HCT116 (cell line): ENCODE data around the gene CYP4F2. TPM values are rescaled to one million over a fixed set of nuclear protein-coding genes. Genes with fewer than 3 reads are reported as not detected.

ENCODE experiments used
- ATAC-seq: fragments of 200-7000 bp; cut with Tn5 transposase; 2 replicates; pipeline ENCODE4 v1.9.1; 2020; ENCODE audit warnings: mild to moderate bottlenecking, moderate library complexity
- BruUV-seq: library from RNA; stranded (reverse); fragments of 400-500 nt; replicated peaks from 2 replicates; lab custom pipeline; 2021; lab: Mats Ljungman, UMichigan
- CTCF ChIA-PET: fragments of 300-600 bp; sonication (Branson Sonifier 250); formaldehyde crosslinking; loops from one replicate; lab custom pipeline; 2021; ENCODE audit warnings: antibody characterized with exemption; lab: Charles Lee
- POLR2A ChIA-PET: fragments of 300-600, 350-600 bp; sonication (Branson Sonifier 250); formaldehyde crosslinking; loops from one replicate; lab custom pipeline; 2021; ENCODE audit warnings: antibody characterized with exemption; lab: Charles Lee
- RAD21 ChIA-PET, 2 experiments: fragments of 300-600 bp; sonication (Branson Sonifier 250); formaldehyde crosslinking; loops; one replicate each; lab custom pipeline; 2023; ENCODE audit warnings: low total read pairs in 2 of 2; ENCODE audit not compliant: uncharacterized antibody in 2 of 2, unreplicated experiment in 2 of 2, low non-redundant PET in 1 of 2; lab: Charles Lee
- DNase-seq: peaks from one replicate; pipeline ENCODE4 v3.0.0-alpha.2; 2010; ENCODE audit warnings: low read depth, low spot score
- H2AFZ ChIP-seq: fragments of 200-600 bp; shearing (Covaris generic), sonication (generic); 2 replicates; pipeline ENCODE4 v1.6.1; 2017; ENCODE audit warnings: low read depth, mixed run types, mixed read lengths, antibody characterized with exemption, low read length; ENCODE audit not compliant: poor library complexity, severe bottlenecking
- H3K27ac ChIP-seq: 2 replicates; pipeline ENCODE4 v1.5.1; 2012; ENCODE audit warnings: low read depth, low read length
- H3K27me3 ChIP-seq: fragments of 200-600 bp; sonication (generic); 2 replicates; pipeline ENCODE4 v1.6.1; 2016; ENCODE audit warnings: mixed run types, low read length, mixed read lengths; ENCODE audit not compliant: insufficient read depth
- H3K36me3 ChIP-seq, 2 experiments: fragments of 200-500 bp in 1 of 2; fragments of 200-600 bp in 1 of 2; sonication (Bioruptor generic) in 1 of 2; sonication (generic) in 1 of 2; 2 replicates each; pipeline versions ENCODE4 v1.5.1 to v1.6.1; 2014 to 2016; ENCODE audit warnings: low read length in 2 of 2, inconsistent platforms in 1 of 2, mixed read lengths in 1 of 2, mixed run types in 1 of 2; ENCODE audit not compliant: insufficient read depth in 2 of 2, control insufficient read depth in 1 of 2
- H3K4me1 ChIP-seq, 2 experiments: fragments of 200-600 bp in 1 of 2; sonication (generic) in 1 of 2; 2 replicates each; pipeline versions ENCODE4 v1.5.1 to v1.6.1; 2012 to 2017; ENCODE audit warnings: low read length in 2 of 2, inconsistent platforms in 1 of 2, mild to moderate bottlenecking in 1 of 2, mixed read lengths in 1 of 2, mixed run types in 1 of 2, moderate library complexity in 1 of 2; ENCODE audit not compliant: insufficient read depth in 2 of 2, control insufficient read depth in 1 of 2
- H3K4me2 ChIP-seq: fragments of 200-600 bp; sonication (generic); 2 replicates; pipeline ENCODE4 v1.6.1; 2017; ENCODE audit warnings: mixed run types, low read length, mixed read lengths
- H3K4me3 ChIP-seq, 2 experiments: fragments of 200-600 bp in 1 of 2; sonication (generic) in 1 of 2; replicated peaks in 1 of 2; 2 replicates each; pipeline ENCODE4 v1.5.1; 2011 to 2016; ENCODE audit warnings: low read length in 2 of 2, control low read depth in 1 of 2, low read depth in 1 of 2, mild to moderate bottlenecking in 1 of 2, mixed read lengths in 1 of 2, mixed run types in 1 of 2
- H3K79me2 ChIP-seq: fragments of 200-600 bp; sonication (generic); 2 replicates; pipeline ENCODE4 v1.6.1; 2017; ENCODE audit warnings: mild to moderate bottlenecking, mixed run types, low read length, moderate library complexity, mixed read lengths; ENCODE audit not compliant: insufficient read depth
- H3K9ac ChIP-seq: fragments of 200-600 bp; sonication (generic); 2 replicates; pipeline ENCODE4 v1.6.1; 2016; ENCODE audit warnings: low read length, mixed read lengths
- H3K9me2 ChIP-seq: fragments of 200-600 bp; sonication (generic), shearing (Covaris generic); 2 replicates; pipeline ENCODE4 v1.6.1; 2017; ENCODE audit warnings: mixed run types, mild to moderate bottlenecking, moderate library complexity; ENCODE audit not compliant: insufficient read depth
- H3K9me3 ChIP-seq, 2 experiments: fragments of 200-500 bp in 1 of 2; fragments of 200-600 bp in 1 of 2; sonication (Bioruptor generic) in 1 of 2; sonication (generic) in 1 of 2; 2 replicates each; pipeline ENCODE4 v1.6.1; 2014 to 2017; ENCODE audit warnings: low read length in 2 of 2, mixed read lengths in 2 of 2, inconsistent platforms in 1 of 2, low read depth in 1 of 2, mild to moderate bottlenecking in 1 of 2, mixed run types in 1 of 2, moderate library complexity in 1 of 2; ENCODE audit not compliant: control insufficient read depth in 1 of 2, insufficient read depth in 1 of 2
- H4K20me1 ChIP-seq: fragments of 200-600 bp; sonication (generic), shearing (Covaris generic); 2 replicates; pipeline ENCODE4 v1.6.1; 2017; ENCODE audit warnings: mixed run types, mild to moderate bottlenecking, moderate library complexity; ENCODE audit not compliant: insufficient read depth
- CBX3 ChIP-seq: IDR thresholded peaks from 2 replicates; pipeline ENCODE4 v1.6.1; 2012; ENCODE audit warnings: low read depth
- CEBPB ChIP-seq: IDR thresholded peaks from 2 replicates; pipeline ENCODE4 v1.6.1; 2012; ENCODE audit warnings: low read depth
- EZH2 ChIP-seq: fragments of 200-600 bp; sonication (generic); IDR thresholded peaks from 2 replicates; pipeline ENCODE4 v1.6.1; 2017; ENCODE audit warnings: antibody characterized with exemption, mixed run types
- FOSL1 ChIP-seq: IDR thresholded peaks from 2 replicates; pipeline ENCODE4 v1.6.1; 2012; ENCODE audit warnings: low read depth
- JUND ChIP-seq: IDR thresholded peaks from 2 replicates; pipeline ENCODE4 v1.6.1; 2012
- POLR2A ChIP-seq: IDR thresholded peaks from 2 replicates; pipeline ENCODE4 v1.7.0; 2011; ENCODE audit warnings: borderline replicate concordance; ENCODE audit not compliant: insufficient read depth, insufficient read length; ENCODE audit errors: extremely low read depth
- POLR2AphosphoS5 ChIP-seq: IDR thresholded peaks from 2 replicates; pipeline ENCODE4 v1.6.1; 2011; ENCODE audit warnings: mild to moderate bottlenecking, low read depth, low read length, moderate library complexity
- RAD21 ChIP-seq: IDR thresholded peaks from 2 replicates; pipeline ENCODE4 v1.6.1; 2012; ENCODE audit warnings: low read depth, mild to moderate bottlenecking
- SP1 ChIP-seq: IDR thresholded peaks from 2 replicates; pipeline ENCODE4 v1.6.1; 2012; ENCODE audit warnings: low read depth
- SRF ChIP-seq: IDR thresholded peaks from 2 replicates; pipeline ENCODE4 v1.6.1; 2012; ENCODE audit warnings: low read depth
- TCF7L2 ChIP-seq: IDR thresholded peaks from 2 replicates; pipeline ENCODE4 v1.7.0; 2011; ENCODE audit warnings: borderline replicate concordance, inconsistent platforms; ENCODE audit not compliant: insufficient read depth, insufficient read length; ENCODE audit errors: extremely low read depth
- ZBTB33 ChIP-seq: IDR thresholded peaks from 2 replicates; pipeline ENCODE4 v1.6.1; 2011; ENCODE audit warnings: mild to moderate bottlenecking, low read length, moderate library complexity; ENCODE audit not compliant: insufficient replicate concordance; ENCODE audit errors: extremely low read depth
- ZFX ChIP-seq: fragments of 450-650 bp; IDR thresholded peaks from 2 replicates; pipeline ENCODE4 v1.6.1; 2017
- ZNF274 ChIP-seq: fragments of 200-500 bp; sonication (Bioruptor generic); IDR thresholded peaks from 2 replicates; pipeline ENCODE4 v1.6.1; 2014; ENCODE audit warnings: mild to moderate bottlenecking, low read depth, low read length, inconsistent platforms
- intact Hi-C: fragments of 100-400 bp; cut with micrococcal nuclease; formaldehyde crosslinking; loops from 2 replicates; pipeline ENCODE4 v1.10.0; 2022
- total RNA-seq: library from RNA; stranded (reverse); gene quantifications from one replicate; pipeline ENCODE4 v1.2.1, GENCODE V29; 2021; ENCODE audit not compliant: unreplicated experiment
- TF ChIP-seq, protein P1 (sequence below): IDR thresholded peaks from 2 replicates; pipeline ENCODE4 v1.6.1; 2012
- TF ChIP-seq, protein P2 (sequence below): IDR thresholded peaks from 2 replicates; pipeline ENCODE4 v1.6.1; 2012; ENCODE audit warnings: low read depth

CYP4F2 gene
- total RNA-seq, 1 experiment from 2014 or later: 1.1 TPM

DNA sequence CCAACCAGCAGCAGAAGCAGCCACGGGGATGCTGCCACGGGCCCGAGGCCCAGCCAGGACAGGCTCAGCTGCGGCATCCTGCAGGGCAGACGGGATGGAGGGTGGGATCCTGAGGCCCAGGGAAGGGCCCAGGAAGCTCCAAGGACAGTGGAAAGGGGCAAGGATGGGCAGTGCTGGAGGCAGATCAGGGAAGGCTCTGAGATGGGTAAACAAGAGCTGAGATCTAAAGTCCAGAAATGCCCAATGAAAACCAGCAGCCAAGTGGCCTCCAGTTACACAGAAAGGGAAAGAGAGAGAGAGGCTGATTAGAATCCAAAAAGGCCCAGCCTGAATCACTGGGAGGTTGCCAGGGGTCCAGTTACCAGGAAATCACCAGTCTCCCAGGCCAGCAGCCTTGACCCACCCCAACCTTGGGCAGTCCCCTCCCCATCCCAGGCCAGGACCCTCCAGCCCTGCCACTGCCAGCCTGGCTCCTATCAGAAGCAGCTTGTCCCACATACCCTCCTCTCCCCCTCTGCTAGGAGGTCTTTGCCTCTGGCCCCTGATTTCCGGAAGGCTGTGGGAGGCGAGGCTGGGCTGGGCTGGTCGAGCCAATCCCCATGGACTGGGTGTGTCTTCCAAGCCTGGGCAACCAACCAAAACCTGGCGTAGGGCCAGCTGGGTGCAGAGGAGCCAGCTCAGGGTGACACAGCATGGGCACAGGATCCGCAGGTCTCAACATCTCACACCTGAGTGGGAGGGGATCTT lies 36.6 kb upstream of the CYP4F2 start, which contains the start of gene CYP4F11:
Gene CYP4F11, minus strand, starts transcription at position 198 of the 747 bp plus-strand sequence. Its CDS starts 121 bp downstream, at position 77.
- H3K36me3 ChIP-seq: peaks cover 0 to 4% of the 10 kb centered on the region in 2 experiments; a peak in 1 of 4 replicates
- H3K9me2 ChIP-seq: no peaks in the 10 kb centered on the region
- H3K9me3 ChIP-seq: peaks cover 4 to 5% of the 10 kb centered on the region in 2 experiments; a peak in 1 of 4 replicates
- no peaks in the 10 kb centered on the region for H4K20me1 ChIP-seq
- peak within 1 kb of the TSS; percentile 93 for H3K27ac ChIP-seq
- H2AFZ ChIP-seq: no peak within 1 kb of the TSS
- POLR2A ChIA-PET: interaction anchor here (0.5 to 0.6 kb wide), 2 partner anchors 255 to 733 kb away, joined by 3 to 5 read pairs; no protein-coding TSS in a partner anchor
- peak within 1 kb of the TSS; percentile 72 for H3K9ac ChIP-seq
- intact Hi-C loops: no loop called here
- no peak for TF ChIP-seq CBX3
- no peak for TF ChIP-seq ZNF274
- TF ChIP-seq ZBTB33: no peak
- TF ChIP-seq RAD21: no peak
- no peak for TF ChIP-seq EZH2
- TF ChIP-seq FOSL1: no peak
- TF ChIP-seq SRF: no peak
- TF ChIP-seq, protein P1, sequence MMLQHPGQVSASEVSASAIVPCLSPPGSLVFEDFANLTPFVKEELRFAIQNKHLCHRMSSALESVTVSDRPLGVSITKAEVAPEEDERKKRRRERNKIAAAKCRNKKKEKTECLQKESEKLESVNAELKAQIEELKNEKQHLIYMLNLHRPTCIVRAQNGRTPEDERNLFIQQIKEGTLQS: no peak
- TF ChIP-seq POLR2AphosphoS5: peak; percentile 77
- TF ChIP-seq POLR2A: no peak
- no peak for TF ChIP-seq JUND
- TF ChIP-seq ZFX: no peak; the same call in 1 of the 2 replicates
- TF ChIP-seq TCF7L2: no peak
- peak; percentile 66 for TF ChIP-seq SP1
- TF ChIP-seq, protein P2, sequence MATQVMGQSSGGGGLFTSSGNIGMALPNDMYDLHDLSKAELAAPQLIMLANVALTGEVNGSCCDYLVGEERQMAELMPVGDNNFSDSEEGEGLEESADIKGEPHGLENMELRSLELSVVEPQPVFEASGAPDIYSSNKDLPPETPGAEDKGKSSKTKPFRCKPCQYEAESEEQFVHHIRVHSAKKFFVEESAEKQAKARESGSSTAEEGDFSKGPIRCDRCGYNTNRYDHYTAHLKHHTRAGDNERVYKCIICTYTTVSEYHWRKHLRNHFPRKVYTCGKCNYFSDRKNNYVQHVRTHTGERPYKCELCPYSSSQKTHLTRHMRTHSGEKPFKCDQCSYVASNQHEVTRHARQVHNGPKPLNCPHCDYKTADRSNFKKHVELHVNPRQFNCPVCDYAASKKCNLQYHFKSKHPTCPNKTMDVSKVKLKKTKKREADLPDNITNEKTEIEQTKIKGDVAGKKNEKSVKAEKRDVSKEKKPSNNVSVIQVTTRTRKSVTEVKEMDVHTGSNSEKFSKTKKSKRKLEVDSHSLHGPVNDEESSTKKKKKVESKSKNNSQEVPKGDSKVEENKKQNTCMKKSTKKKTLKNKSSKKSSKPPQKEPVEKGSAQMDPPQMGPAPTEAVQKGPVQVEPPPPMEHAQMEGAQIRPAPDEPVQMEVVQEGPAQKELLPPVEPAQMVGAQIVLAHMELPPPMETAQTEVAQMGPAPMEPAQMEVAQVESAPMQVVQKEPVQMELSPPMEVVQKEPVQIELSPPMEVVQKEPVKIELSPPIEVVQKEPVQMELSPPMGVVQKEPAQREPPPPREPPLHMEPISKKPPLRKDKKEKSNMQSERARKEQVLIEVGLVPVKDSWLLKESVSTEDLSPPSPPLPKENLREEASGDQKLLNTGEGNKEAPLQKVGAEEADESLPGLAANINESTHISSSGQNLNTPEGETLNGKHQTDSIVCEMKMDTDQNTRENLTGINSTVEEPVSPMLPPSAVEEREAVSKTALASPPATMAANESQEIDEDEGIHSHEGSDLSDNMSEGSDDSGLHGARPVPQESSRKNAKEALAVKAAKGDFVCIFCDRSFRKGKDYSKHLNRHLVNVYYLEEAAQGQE: no peak
- no peak for TF ChIP-seq CEBPB
- CTCF ChIA-PET: interaction anchor here (1.2 to 1.4 kb wide), 2 partner anchors 123 to 124 kb away, joined by 3 to 4 read pairs; no protein-coding TSS in a partner anchor
- no TSS peak for BruUV-seq
- RAD21 ChIA-PET: no interaction called here
- no peaks in the 10 kb centered on the region for H3K27me3 ChIP-seq
- H3K79me2 ChIP-seq: peaks cover 4% of the 10 kb centered on the region; the same call in 1 of the 2 replicates
- peak within 1 kb of the TSS; percentile 96 for H3K4me2 ChIP-seq
- peak within 1 kb of the TSS; percentile 52 to 73 for H3K4me3 ChIP-seq
- peaks cover 21 to 29% of the 10 kb centered on the region in 2 experiments for H3K4me1 ChIP-seq
- ATAC-seq (peak; percentile 94), DNase-seq (peak; percentile 75)
